ENCODE measurements around the gene EHBP1.

The EHBP1 gene

DNA sequence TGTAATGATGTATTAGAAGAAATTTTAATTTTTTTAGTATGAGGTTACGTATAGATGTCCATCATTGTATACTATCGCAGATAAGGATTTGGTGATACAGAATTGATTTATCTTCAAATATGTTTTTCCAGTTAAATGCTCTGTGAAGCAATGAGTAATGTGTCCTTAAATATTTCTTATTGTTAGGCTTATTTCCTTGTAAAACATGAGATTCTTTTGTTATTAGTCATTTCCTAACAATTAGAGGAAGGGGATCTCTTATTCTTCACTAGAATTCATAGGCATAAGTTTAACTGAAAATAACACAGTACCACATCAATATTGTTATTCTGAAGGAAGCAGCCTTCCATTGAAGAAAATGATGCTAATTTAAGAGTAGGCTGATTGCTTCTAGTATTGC is 329.7 kb downstream of the EHBP1 start:
- DNase-seq = no peak

DNA sequence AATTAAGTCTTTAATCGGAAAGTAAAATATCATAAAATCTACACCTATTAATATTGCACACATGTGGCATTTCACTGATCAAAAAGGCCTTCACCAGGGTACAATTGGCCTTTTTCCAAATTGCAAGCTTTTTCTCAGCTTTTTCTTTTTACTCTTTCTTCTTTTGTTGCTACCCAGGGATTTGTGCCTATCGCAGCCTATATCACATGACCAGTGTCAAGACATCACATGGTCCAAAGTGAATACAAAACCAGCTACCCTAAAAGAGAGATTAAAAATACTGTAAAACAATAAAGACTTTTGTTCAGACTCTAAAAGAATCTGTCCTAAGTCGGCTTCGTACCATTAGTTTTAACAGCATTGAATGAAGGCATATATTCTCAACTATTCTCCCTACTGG is 330.1 kb downstream of the EHBP1 start:
- DNase-seq = no peak

DNA sequence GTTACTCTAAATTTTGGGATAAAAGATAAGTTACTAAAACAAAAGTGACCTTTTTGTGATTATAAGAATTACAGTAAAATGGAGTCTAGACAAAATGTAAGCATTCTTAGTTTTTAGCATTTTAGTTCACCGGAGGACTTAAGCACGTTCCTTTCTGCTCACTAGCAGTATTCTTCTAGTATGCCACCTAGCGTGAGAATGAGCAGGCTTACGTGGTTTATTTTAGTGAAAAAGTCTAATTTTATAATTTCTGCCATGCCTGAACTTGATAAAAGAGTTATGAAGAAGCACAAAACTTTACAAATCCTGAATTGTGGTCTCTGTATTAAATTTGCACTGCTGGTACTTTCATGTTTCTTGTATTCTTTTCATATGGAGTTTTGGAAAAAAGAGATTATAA is 332.5 kb downstream of the EHBP1 start:
- DNase-seq = no peak

DNA sequence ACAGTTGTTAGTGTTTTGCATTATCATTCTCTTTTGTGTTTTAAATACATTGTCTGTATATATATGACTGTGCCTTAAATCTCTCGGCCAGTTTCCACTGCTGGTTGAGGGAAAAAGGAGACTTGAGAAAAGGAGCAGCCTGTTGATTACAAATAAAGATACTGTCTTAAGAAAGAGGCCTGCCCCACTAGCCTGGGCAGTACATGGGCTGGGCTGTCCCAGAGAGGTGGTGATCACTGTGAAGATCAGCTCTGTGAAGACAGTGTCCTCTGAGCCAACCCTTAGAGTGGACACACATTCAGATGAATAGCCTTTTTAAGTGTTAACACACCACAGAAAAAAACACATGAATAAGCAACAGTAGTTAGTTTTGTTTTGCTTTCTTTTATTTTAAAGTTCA is 335.1 kb downstream of the EHBP1 start:
- no peak for DNase-seq

DNA sequence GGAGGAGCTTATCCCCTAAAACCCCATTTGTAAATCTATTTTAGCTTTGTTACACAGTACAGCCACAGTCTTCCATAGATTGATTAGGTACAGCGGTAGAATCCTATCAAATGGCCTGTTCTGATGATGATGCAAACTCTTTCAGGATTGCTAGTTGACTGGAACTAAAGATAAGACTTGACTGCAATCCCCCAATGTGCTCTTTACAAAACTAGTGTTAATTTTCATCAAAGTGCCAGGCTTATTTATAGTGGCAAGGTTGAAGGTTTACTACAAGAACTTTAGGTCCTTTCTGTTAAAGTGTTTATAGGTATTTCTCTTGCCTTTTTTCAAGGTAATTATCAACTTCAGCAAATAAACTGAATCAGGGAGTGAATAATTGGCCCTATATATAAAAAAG is 336.1 kb downstream of the EHBP1 start:
- DNase-seq = no peak

DNA sequence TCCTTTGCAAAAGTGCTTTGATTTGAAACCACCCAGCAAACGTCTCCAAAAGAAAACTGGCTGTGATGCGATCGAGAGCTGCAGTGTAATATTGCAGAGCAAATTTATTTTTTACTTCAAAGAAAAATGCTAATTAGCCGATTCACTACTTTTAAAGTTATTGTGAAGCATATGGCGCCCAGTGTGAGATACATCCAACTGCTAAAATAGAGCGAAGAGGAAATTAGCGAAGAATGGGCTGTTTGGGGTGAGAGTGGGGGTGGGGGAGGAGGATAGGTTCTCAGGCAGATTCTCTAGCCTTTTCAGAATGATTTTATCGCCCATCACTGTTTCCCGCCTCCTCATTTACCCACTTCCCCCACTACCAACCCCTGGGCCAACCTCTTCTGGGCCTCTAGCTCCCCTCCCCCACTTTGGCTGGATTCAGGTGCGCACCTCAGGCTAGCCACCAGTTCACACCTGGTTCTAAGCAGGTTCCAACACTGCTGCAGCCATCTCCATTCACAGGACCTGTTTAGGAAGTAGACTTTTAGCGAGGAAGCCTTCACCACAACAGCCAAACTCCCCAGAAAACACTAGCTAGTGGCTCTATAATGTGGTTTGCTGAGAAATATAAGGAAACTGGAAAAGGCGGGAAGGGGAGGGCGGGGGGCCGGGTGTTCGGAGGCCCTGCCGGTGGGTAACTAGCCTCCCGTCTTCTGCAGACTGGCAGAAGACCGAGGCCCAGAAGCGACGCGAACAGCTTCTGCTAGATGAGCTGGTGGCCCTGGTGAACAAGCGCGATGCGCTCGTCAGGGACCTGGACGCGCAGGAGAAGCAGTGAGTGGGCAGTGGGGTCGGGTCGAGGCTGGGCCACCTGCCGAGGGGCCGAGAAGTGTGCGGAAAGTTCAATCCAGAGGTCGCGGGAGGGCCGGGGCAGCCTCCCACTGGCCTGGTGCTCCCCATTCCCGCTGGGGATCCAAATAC is 339.1 kb downstream of the EHBP1 start:
- no peak for DNase-seq

DNA sequence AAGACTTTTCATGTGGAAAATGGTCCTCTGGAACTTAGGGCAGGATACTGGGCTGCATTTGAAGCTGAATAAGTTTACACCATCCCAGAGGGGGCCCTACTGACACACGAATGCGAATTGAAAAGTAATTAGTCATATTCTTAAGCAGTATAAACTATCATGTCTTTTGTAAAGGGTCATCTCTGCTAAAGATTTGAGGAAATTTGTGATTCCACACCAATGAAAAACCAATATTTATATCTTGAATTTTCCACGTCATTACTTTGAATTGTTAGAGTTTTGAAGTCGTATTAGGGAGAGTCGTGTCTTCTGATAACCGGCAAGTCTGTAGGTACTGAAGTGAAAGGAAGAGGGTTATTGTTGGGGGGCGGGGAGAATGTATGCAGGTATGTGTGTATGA is 341.0 kb downstream of the EHBP1 start:
- no peak for DNase-seq

DNA sequence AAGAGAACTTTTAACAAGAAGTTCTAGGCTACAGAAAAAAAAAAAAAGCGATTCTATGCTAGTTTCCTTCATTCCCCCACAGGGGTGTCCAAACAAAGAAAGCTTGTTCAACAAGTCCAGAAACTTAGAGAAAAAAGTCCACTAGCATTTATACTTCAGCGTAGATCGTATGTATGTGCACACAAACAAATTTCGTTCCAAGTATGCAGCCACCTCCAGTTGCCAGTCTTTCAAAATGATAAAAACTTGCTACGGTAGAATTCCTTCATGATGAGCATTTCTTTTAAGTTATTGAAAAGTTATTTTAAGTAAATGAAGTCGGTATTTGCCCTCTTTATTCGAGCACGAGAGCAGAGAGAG is 341.4 kb downstream of the EHBP1 start:
- DNase-seq = no peak

DNA sequence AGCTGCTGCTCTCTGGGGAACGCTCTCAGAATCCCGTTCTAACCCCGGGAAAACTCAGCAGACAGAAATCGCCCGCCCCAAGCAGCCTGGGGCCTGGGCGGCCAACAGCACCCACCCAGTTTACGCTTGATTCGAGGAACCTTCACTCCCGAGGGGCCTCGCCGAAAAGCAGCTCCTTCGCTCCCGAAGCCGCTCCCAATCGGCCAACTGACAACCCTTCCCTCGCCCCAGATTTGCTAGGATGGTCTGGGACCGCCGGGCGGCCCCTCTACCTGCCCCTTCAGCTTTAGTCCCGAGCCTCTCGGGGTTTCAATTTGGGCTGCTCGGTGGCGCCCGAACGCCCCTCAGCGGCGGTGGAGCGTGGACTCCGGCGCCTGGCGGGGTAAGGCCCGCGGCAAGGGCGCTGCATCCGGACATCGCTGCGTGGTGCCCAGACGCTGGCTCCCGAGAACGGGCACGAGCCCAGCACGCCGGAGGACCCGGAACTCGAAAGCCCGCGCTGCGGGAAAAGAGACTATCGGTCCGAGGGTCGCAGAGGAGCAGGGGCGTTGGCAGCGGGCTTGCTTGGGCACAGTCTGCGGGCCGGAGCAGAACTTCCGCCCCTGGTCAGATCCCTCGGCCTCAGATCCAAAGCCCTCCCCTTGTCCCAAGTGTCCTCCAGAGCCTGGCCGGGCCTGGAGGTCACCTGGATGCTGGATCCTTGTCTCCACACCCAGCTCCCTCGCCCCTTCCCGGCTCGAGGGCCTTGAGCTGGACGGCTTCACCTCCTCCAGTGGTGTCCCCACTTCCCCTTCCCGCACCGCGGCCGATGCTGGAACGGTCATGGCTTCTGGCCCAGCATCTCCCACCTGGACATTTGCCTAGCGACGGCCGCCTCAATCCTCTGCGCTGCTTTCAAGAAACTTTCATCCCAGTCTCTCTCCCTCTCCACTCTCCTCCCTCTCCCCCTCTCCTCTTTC is 342.1 kb downstream of the EHBP1 start:
- no peak for DNase-seq

DNA sequence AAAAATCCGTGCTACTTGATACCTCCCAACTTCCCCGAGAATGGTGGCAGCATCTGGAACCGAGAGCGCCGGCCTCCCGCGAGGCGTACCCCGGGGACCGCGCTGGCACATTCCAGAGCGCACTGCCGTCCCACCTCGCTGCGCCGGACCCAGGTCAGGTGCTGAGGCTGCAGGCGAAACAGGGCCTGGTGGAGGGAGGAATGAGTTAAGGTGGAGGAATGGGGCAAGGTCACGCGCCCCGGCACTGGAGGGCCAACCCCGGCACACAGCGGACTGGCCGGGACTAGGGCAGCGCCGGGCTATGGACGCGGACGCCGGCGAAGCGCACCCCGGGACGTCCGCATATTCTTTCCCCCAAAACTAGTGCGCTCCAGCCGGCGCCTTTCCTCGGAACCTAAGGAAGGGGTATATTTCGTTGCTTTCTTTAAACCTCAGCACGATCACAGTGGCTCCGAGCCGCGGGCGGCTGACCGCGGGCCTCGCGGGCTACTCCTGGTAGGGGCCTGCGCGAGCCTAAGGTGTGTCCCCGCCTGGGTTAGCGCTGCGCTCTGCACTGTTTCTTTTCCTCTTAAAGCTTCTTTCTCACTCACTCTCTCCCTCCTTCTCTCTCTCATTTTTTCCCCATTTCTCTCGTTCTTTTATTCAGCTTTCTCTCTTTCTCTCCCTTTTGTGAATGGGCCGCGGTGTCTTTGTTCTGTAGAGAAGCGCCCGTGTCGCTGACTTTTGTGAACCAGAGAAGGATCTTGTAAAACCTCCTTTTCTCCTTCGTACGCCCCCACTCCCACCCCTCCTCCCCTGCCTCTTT is 343.1 kb downstream of the EHBP1 start:
- no peak for DNase-seq

DNA sequence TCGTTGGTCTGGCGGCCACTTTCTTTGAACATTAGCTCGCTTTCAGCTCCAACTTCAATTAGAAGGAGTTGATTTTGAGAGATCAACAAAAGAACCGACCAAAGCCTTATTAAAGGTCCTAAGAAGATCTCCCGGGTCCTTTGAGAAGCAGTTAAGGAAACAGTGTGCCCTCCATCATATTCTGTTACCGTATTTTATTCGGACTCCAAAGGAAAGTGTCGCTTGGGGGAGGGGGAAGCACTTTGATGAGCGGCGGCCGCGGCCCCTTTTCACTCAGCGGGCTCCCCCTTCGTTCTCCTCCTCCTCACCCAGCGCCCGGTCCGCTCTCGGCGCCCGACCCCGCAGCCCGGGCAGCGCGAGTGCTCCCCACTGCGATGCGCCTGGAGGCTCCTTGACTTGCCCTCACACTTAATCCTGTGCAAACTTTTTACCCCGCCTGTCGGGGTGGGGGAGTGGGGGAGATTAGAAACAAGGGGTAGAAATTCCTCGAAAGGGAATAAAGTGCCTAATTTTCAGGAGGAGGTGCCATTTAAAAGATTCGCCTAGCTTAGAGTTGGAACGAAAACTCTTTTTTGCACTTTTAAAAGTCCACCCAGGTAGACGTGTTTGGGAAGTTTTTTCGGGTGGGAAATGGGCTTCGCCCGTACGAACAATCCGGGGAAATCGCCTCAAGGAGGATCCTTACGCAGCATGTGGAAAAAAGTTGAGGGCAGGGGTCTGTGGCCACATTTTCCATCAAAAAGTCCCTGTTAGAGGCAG is 343.9 kb downstream of the EHBP1 start:
- DNase-seq = no peak

DNA sequence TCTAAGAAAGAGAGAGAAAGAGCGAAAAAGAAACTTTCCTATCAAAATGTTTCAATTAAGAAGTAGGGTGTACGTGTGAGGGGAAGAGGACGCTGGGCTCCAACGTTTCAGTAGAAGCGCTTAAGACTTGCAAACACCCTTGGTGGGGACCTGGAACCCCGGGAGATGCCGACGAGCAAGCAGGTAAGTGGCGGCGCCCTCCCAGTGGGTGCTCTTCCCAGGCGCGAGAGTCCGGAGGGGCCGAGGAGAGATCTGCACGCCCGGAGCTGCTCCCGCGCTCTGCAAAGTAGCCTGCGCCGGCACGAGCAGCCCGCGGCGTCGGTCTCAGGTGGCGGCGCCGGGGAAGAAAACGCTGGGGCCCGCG is 344.4 kb downstream of the EHBP1 start:
- DNase-seq = no peak

DNA sequence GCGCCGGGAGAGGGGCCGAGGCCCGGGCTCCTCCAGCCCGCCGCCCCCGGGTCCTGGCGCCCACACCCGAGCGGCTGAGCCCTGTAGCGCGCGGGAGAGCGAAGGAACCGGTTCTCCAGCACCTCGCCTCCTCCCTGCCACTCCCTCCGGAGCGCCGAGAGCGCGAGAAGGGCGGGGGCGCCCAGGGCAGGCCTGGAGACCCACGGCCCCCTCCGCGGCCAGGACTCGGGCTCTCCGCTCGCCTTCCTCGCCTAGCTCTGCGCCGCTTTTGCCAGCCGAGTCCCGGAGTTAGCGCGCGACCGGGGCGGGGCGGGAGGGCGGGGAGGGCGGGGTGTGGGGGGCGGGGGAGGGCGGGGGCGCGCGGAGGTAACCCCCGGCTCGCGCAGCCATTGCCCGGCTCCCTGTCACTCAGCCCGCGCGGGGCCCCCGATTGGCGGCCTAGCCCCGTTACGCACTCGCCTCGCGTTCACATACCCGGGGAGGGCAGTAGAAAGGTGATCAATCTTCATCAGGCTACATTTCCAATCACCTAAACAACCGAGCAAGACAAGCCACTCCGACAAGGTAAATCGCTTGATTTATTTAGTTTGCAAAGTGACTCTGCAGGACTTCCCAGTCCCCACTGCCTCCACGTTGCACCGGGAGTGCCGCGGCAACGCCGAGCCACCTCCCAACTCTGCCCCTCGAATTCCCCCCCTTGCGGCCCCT is 345.0 kb downstream of the EHBP1 start, which contains the start of gene OTX1:
Gene OTX1 (plus strand): TSS at position 497 of the 708 bp plus-strand sequence. CDS start 2,161 bp downstream, outside the sequence.
- peak; percentile 43 to 73 for DNase-seq

DNA sequence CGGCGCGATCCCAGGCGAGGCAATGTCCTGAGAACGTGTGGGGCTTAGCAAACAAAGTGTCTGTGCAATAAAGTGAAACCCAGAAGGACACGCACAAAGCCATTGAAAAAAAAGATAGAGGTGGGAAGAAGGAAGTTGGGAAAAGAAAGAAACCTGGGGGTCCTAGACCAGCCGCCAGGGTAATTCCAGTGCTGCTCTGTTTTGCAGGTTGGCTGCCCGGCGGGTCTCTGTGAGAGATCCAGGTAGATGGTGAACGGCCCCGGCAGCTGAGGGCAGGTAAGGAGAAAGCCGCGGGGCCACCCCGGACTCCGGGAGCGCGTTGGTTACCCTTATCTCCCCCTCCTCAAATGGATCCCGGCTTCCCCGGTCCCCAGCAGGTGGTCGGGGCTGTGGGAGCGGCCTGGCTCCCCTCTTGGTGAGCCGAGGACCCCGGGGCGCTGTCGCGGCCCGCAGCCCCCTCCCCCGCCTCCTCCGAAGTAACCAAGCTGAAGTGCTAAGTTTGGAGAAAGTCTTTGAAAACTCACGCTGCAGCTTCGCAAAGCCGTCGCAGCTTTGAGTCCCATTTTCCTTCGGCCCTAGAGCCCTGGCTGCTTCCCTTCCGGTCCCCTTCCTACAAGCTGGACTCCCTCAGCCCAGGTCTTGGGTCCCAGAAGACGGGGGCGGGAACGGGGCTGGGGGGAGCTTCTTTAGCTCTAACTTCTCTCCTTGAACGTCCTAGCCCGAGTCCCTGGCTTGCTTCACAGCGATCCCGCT is 345.7 kb downstream of the EHBP1 start:
- no peak for DNase-seq

DNA sequence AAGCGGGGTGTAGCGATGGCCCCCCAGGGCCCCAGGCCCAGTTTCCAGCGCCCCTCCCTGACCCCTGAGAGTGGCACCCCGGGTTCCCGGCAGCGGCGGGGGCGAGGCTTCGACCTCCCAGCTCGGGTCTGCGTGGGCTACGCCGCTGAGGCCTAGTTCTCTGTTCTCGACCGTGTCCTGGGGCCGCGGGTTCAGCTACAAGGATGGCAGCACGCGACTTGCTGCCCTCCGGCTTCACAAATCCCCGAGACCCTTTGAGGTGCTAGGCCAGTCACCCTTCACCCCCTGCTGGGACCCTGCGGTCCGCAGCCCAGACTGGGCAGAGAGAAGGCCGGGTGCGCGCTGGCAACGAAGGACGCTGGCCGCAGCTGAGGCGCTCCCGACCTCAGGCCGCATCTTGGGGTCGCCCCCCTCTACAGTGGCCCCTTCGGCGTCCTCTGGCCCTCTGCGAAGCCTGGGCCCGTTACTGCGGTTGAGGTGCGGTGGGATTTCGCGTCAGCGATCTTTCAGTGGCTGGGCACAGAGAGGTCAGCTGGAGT is 346.4 kb downstream of the EHBP1 start:
- no peak for DNase-seq

DNA sequence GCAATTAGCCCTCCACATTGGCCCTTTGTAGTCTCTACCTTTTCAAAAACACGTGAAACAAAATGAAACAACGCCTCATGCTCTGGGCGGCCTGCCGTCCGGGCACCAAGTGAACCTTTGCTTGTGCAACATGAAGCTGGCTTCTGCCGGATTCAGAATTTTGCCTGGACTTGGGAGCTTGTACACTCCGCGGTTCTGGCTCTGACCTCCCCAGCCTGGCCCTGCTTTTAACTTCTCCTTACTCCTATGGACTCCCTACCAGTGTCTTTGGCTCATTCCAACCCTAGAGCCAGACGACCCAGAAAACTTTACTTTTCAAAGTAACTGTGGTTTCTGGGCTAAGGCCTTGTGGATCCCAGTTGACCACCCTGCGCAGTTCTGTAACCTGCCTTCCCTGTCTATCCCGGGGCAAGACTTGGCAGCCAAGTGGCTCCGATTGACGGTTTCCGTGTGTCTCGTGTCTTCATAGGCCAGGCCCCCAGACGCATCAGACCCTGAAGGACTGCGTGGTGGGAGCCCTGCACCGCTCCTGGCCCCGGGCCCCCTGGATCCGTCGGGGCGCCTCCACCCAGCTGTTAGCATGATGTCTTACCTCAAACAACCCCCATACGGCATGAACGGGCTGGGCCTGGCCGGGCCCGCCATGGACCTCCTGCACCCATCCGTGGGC is 347.0 kb downstream of the EHBP1 start:
- DNase-seq = no peak

DNA sequence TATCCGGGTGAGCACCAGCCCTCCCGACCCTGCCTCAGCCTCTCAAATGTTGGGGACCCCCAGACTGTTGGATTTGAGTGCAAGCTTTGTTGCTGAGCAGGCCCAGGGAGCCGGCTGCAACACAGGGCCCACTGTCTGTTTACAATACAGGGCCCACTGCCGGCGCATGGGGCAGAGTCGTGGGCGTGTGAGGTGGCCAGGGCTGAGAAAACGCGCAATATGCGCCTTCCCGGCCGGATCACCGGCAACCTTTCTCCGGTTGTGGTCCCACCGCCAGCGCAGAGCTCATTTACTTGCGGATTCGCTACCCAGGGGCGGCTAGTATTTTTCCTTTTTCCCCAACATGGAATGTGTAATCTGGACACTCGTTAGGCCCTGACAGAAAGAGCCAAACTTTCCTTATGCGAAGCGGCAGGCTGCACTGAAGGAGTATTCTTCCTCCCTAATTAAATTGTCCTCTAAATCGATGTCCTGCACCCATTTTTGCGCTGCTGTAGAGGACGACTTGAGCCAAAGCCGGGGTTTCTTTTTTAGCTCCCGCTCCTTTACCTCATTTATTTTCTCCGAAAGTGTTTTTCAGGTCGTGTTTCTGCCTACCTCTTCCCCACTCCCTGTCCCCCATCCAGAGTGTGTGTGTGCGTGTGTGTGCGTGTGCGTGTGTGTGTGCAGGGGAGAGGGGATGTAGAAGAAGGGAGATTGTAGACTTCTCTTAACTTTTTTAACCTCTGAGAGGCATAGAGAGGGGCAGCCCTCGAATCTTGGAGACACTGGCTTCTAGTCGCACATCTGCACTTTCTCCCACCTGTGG is 347.8 kb downstream of the EHBP1 start:
- DNase-seq = no peak

DNA sequence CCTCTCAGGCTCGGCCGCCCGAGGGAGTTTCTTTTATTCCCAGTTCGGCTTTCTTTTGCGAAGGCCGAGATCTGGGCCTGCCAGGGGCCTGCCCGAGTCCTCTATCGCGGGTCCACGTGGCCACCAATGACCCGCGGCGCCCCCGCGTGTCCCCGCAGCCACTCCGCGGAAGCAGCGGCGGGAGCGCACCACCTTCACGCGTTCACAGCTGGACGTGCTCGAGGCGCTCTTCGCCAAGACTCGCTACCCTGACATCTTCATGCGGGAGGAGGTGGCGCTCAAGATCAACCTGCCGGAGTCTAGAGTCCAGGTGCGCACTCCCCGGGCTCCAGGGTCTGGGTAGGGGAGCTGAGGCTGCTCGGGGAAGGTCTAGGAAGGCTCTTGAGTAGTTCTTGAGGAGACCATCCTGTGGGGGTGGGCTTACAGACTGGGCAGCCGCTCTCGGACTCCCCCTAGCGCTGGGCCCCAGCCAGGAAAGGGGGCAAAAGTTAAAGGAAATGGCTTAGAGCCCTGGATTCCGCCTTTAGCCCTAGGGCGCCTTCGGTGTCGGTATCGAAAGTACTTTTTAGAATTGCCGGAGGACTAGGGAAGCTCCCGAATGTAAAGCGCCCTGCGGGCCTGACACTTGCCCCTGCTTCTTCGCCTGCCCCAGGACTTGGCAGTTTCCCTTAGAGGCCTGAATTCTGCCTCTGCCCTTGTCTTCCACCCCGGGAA is 348.5 kb downstream of the EHBP1 start:
- no peak for DNase-seq
